ENCODE measurements around the gene PPP1R13B.

Gene PPP1R13B

GRCh38 chr14:103773521-103773920 lies 73.9 kb downstream of the PPP1R13B start:
- H3K4me3 ChIP-seq (ENCODE audit: low read length): no peak overlapping the region
- no peak for DNase-seq (ENCODE audit: low read depth)
- TF ChIP-seq CTCF (conservative IDR thresholded peaks at IDR 0.05; ENCODE audit: low read length): no peak

- TF ChIP-seq CTCF (conservative IDR thresholded peaks at IDR 0.05; ENCODE audit: low read length): no peak
- no peak overlapping the region for H3K4me3 ChIP-seq (ENCODE audit: low read length)
- DNase-seq (ENCODE audit: low read depth): no peak
These were observed 75.2 kb downstream of the PPP1R13B start for GRCh38 chr14:103772078-103772712.

- TF ChIP-seq CTCF (conservative IDR thresholded peaks at IDR 0.05; ENCODE audit: low read length): no peak
- no peak overlapping the region for H3K4me3 ChIP-seq (ENCODE audit: low read length)
- DNase-seq (ENCODE audit: low read depth): no peak
These were observed 76.5 kb downstream of the PPP1R13B start for GRCh38 chr14:103770902-103771301.

GRCh38 chr14:103770500-103770899 lies 76.9 kb downstream of the PPP1R13B start:
- no peak overlapping the region for H3K4me3 ChIP-seq (ENCODE audit: low read length)
- no peak for DNase-seq (ENCODE audit: low read depth)
- no peak for TF ChIP-seq CTCF (conservative IDR thresholded peaks at IDR 0.05; ENCODE audit: low read length)

GRCh38 chr14:103767336-103767894 lies 80.0 kb downstream of the PPP1R13B start:
- DNase-seq (ENCODE audit: low read depth): no peak
- H3K4me3 ChIP-seq (ENCODE audit: low read length): no peak overlapping the region
- TF ChIP-seq CTCF (conservative IDR thresholded peaks at IDR 0.05; ENCODE audit: low read length): no peak

- no peak for TF ChIP-seq CTCF (conservative IDR thresholded peaks at IDR 0.05; ENCODE audit: low read length)
- H3K4me3 ChIP-seq (ENCODE audit: low read length): no peak overlapping the region
- DNase-seq (ENCODE audit: low read depth): no peak
These were observed 81.8 kb downstream of the PPP1R13B start for GRCh38 chr14:103765526-103765925.

GRCh38 chr14:103763730-103764488 lies 83.5 kb downstream of the PPP1R13B start:
- TF ChIP-seq CTCF (conservative IDR thresholded peaks at IDR 0.05; ENCODE audit: low read length): no peak
- DNase-seq (ENCODE audit: low read depth): peak; percentile 31
- H3K4me3 ChIP-seq (ENCODE audit: low read length): no peak overlapping the region

Measured in AG10803 (cell line).